Measurements from ENCODE around the gene RUSC1.
"Not testable (repeated sequence)": the region's sequence is repeated elsewhere in the genome, so short reads cannot be mapped to it uniquely, and the experiment has no call there.

Gene RUSC1, protein sequence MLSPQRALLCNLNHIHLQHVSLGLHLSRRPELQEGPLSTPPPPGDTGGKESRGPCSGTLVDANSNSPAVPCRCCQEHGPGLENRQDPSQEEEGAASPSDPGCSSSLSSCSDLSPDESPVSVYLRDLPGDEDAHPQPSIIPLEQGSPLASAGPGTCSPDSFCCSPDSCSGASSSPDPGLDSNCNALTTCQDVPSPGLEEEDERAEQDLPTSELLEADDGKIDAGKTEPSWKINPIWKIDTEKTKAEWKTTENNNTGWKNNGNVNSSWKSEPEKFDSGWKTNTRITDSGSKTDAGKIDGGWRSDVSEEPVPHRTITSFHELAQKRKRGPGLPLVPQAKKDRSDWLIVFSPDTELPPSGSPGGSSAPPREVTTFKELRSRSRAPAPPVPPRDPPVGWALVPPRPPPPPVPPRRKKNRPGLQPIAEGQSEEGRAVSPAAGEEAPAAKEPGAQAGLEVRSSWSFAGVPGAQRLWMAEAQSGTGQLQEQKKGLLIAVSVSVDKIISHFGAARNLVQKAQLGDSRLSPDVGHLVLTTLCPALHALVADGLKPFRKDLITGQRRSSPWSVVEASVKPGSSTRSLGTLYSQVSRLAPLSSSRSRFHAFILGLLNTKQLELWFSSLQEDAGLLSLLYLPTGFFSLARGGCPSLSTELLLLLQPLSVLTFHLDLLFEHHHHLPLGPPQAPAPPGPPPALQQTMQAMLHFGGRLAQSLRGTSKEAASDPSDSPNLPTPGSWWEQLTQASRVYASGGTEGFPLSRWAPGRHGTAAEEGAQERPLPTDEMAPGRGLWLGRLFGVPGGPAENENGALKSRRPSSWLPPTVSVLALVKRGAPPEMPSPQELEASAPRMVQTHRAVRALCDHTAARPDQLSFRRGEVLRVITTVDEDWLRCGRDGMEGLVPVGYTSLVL

DNA sequence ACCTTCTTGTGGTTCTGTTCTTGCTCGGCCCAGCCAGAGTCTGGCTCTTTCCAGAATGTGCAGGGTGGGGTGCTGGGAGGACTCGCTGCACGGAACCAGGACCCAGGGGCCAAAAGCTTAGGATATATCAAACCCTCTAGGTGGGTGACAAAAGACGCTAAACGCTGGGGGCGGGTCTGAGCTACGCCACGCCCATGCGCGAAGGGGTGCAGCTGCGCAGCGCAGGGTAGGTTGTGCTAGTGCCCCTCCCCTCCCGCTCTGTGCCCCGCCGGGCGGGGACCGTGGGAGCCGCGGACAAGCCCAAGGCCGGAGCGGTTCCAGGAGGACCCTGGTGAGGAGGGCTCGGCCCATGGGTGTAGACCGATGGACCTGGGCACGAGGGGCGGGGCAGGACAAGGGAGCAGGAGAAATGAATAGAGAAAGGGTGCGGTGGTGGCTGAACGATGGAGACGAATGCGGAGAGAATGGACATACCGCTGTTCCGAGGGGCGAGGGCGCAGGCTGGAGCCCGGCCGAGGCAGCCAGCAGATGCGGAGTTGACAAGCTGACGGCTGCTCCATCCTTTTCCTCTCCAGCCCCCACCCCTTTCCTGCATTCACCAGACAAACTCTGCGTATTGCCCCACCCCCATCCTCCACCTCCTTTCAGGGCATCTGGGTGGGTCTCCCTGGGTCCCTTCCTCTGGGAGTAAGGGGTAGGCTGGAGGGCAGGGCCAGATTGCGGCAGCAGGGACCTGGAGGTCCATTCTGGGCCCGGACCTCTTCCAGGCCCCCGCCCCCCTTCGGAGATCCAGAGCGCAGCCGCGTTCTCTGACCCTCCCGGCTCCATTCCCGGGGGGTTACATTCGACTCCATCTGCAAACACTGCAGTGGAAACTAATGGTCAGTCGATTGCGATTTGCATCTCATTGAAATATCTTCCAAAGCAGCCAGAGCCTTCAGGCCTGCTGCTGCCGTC, at the start of gene RUSC1:
RUSC1 (plus strand) TSS at position 234 of the 957 bp plus-strand sequence. CDS start 880 bp downstream, outside the sequence.
- peak; percentile 51 for DNase-seq (ENCODE audit: low read depth)

DNA sequence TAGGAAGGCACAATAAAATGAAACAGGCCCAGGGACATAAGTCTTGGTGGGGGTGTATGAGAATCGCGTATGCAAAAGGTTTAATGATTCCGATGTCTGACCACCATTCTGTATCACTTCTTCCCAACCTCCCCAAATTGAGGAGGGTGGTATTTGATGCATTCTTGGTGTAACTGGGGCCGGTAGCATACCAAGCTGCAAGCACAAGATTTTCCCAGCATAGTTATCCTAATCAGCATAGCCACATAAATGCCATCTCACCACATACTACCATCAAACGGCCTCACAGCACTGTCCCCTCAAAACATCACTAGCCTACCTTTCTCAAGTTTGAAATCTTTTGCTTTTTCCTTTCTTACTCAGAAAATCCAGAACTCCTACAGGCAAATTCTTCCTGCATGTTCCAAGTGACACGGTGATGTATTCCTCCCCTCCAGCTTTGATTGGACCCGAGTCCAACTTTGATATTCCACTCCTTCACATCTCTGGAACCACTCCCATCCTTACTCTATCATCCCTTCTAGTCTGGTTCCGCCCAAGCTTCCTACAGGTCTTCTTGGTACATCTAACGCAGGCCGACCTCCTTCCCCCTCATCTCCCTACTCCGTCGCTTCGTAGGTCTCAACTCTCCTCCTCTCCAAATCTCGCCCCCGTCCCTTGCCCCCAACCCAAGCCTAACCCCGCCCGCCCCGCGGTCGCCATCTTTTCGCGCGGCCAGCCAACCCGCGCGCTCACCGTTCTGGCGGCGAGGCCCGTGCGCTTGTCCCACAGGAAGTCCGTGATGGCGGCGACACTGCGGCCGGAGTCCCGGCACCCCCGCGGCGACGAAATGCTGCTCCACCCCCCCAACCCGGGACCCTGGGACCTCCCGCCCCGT, 48.0 kb upstream of the RUSC1 start:
- DNase-seq (ENCODE audit: low read depth): no peak

DNA sequence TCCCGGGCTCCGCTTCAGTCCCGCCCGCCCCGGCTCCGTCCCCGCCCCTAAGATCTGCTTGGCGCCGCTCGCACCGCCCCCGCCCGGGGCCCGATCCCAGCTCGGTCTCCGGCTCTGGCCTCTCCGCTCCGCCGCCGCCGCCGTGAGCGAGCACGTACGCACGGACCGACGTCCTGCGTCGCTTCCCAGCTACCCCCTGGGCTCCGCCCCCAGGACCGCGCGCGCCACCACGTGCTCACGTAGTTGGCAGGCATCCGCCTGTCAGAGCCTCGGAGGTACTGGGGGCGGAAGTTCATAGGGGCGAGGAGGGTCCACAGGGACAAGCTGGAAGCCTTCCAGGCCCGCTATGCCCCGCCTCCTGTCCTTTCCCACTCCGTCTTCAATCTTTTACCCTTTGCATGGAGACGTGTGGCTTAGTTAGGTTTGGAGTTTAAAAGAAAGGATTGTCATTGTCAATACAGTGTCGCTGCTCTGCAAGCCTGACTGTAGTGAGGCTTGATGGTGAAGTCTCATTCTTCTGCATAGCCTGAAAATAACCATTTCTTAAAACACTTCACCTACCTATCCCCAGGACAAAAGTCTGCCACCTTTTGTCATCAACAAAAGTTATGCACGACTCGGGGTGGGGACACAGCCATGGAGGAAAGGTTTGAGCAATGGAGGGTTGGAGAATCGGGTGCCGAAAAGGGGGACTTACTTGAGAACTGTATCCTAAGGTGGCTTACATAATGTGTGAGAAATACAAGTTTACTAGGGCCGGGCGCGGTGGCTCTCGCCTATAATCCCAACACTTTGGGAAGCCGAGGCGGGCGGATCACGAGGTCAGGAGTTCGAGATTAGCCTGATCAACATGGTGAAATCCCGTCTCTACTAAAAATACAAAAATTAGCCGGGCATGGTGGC, 47.1 kb upstream of the RUSC1 start, which contains the start of gene CLK2:
CLK2 (minus strand) TSS at position 162 of the 903 bp plus-strand sequence. CDS start 2,527 bp downstream, outside the sequence.
- peak; percentile 93 for DNase-seq (ENCODE audit: low read depth)

DNA sequence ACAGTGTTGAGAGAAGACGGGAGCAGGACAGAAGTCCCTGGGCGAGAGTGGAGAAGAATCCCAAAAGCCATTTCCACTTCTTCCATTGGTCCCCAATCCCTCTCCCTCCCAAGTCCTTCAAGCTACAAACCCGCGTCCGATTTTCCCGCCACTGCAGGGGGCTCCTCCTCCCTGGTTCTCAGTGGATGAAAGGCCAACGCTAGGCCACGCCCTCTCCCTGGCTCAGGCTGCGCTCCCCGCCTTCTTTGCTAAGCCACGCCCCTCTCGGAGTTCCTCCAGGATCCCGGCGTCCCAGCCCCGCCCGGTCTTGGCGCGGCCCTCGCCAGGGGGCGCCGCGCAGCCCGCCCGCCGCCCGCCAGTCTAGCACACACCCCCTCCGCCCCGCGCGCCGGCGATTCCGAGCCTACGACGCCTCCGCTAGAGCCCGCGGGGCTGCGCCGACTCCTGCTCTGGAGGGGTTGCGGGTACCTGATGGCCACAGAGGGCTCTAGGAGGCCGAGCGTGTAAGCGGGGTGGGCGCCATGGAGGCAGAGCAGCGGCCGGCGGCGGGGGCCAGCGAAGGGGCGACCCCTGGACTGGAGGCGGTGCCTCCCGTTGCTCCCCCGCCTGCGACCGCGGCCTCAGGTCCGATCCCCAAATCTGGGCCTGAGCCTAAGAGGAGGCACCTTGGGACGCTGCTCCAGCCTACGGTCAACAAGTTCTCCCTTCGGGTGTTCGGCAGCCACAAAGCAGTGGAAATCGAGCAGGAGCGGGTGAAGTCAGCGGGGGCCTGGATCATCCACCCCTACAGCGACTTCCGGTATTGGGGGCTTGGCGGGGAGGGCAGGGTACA, 43.4 kb upstream of the RUSC1 start, which contains the start of gene HCN3:
HCN3 (plus strand) TSS at position 394 of the 832 bp plus-strand sequence; CDS start at position 522, 128 bp downstream.
- peak; percentile 93 for DNase-seq (ENCODE audit: low read depth)

DNA sequence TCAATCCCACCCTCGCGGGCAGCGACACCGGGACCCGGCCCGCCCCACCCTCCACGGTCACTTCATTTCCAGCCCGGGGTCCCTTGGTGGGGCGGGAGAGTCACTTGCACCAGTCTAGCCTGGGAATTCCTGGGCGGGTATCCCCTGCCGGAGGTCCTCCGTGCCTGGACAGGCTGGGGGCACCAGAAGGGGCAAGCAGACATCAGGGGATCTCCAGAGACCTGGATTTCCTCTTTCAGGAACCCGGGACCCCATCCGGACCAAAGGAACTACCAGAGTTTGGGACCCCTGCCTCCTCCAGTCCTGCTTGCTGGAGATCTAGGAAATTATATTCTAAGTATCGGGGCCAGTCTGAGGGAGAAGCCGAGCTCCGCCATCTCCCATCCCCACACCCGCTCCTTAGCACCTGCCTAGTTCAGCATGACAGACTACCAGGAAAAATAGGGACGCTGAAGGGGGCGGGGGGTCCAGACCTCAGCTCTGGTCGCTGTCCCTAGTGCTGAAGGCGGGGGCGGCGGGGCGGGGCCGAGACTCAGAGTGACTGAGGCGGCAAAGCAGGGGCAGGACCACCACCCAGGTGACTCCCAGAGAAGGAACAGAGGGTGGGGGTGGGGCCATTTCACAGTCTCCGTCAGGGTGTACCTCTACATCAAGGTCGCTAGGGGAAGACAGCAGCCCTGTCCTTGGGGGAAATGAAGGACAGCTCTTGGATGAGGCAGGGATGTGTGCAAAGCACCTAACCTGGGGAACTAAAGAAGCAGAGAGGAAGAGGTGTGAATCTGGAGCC, 42.6 kb upstream of the RUSC1 start:
- DNase-seq (ENCODE audit: low read depth): peak; percentile 48

DNA sequence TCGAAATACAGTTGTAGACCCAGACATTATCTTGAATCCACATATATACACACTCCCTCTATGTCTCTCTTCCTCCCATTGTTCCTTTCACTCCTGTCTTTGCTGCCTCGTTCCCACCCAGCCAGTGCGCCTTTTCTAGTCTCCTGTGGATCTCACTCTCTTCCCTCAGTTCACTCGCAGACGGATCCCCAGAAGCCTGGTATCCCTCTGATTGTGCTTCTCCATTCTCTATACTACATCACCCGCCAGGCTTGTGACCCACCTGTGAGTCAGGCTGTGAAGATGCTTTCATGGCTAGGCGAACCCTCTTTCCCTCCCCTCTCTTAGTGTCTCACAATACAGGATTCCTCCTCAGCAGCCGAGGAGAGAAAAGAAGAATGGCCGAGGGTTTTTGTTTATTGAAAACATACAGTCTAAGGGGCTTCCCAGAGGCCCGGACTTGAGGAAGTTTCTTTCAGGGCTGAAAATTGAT, 42.0 kb upstream of the RUSC1 start:
- DNase-seq (ENCODE audit: low read depth): no peak

DNA sequence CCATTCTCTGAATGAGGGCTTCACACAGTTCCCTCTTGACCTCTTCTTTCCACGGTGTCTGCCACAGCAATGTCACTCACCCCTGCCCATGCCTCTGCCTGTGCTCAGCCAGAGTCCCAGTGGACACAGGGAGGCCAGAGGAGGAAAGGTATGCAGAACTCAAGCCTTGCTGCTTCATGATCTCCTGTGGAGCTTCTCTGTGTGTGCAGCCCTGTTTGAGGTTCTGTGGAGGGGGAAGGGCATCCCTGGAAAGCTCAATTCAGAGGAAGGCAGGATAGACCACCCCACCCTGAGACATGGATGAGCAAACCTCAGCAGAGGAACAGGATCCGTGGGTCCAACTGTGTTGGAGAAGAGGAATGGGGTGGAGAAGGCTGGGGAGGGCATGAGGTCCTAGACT, 41.4 kb upstream of the RUSC1 start:
- DNase-seq (ENCODE audit: low read depth): no peak

DNA sequence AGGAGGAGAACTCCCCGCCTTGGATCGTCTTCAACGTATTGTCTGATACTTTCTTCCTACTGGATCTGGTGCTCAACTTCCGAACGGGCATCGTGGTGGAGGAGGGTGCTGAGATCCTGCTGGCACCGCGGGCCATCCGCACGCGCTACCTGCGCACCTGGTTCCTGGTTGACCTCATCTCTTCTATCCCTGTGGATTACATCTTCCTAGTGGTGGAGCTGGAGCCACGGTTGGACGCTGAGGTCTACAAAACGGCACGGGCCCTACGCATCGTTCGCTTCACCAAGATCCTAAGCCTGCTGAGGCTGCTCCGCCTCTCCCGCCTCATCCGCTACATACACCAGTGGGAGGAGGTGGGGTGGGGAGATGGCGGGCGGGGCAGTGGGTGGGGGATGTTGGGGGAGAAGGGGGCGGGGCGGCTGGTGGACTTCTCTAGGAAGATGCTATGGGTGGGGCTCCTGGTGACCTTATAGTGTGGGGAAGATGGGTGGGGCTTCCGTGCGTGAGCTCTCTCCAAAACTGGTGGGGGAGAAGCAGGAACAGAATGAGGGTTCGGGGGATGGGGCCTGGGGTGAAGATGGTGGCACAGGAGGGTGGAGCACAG, 38.1 kb upstream of the RUSC1 start:
- no peak for DNase-seq (ENCODE audit: low read depth)

DNA sequence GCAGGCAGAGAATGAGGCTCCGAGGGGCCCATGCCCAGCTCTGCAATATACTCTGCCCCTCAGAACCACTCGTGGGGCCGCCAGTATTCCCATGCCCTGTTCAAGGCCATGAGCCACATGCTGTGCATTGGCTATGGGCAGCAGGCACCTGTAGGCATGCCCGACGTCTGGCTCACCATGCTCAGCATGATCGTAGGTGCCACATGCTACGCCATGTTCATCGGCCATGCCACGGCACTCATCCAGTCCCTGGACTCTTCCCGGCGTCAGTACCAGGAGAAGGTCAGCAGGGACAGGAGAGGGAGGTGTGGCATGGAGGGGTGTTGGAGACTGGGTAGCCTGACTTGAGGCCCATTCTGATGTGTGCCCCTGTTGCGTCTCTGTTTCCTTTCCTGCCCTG, 36.2 kb upstream of the RUSC1 start:
- DNase-seq (ENCODE audit: low read depth): no peak

DNA sequence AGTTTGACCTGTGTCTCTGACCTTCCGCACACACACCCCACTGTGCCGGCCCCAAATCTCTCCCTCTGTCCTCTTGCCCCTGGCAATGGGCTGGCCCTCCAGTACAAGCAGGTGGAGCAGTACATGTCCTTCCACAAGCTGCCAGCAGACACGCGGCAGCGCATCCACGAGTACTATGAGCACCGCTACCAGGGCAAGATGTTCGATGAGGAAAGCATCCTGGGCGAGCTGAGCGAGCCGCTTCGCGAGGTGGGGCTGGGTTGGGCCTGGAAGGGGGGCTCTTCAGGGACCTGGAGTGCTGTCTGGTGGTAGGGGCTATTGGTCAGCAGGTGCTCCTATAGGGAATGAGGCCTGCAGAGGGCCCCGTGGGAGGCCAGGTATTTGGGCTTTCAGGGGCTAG, 35.6 kb upstream of the RUSC1 start:
- no peak for DNase-seq (ENCODE audit: low read depth)

DNA sequence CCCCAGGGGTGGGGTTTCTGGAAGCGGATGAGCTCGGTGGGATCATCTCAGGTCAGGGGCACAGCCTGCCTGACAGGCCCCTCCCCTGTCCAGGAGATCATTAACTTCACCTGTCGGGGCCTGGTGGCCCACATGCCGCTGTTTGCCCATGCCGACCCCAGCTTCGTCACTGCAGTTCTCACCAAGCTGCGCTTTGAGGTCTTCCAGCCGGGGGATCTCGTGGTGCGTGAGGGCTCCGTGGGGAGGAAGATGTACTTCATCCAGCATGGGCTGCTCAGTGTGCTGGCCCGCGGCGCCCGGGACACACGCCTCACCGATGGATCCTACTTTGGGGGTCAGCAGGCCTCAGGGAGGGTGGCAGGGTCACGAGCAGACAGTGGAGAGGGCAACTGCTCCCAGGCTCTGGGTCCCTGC, 35.1 kb upstream of the RUSC1 start:
- no peak for DNase-seq (ENCODE audit: low read depth)

DNA sequence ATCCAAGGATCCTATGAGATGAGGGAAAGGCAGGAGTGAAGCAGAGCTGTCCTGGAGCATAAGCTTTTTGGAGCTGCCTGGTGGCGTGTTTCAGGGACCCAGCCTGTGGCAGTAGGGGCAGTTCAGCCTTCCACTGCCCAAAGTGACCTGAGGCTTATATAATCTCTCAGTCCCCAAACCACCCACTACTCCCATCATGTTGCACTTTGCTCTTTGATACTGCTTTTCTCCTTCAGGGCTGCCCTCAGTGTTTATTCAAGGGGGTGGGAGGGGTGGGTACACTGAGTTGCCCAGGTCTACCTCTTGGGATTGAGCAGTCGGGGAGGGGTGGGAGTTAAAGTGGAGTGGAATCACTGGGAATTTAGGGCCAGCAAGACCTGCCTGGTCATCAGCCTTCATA, 34.1 kb upstream of the RUSC1 start:
- no peak for DNase-seq (ENCODE audit: low read depth)

DNA sequence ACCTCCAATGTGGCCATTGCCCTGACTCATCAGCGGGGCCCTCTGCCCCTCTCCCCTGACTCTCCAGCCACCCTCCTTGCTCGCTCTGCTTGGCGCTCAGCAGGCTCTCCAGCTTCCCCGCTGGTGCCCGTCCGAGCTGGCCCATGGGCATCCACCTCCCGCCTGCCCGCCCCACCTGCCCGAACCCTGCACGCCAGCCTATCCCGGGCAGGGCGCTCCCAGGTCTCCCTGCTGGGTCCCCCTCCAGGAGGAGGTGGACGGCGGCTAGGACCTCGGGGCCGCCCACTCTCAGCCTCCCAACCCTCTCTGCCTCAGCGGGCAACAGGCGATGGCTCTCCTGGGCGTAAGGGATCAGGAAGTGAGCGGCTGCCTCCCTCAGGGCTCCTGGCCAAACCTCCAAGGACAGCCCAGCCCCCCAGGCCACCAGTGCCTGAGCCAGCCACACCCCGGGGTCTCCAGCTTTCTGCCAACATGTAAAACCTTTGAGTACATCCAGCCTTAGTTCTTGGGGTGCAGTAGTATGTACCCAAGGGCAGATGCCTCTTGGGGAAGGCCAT, 32.6 kb upstream of the RUSC1 start:
- DNase-seq (ENCODE audit: low read depth): no peak

DNA sequence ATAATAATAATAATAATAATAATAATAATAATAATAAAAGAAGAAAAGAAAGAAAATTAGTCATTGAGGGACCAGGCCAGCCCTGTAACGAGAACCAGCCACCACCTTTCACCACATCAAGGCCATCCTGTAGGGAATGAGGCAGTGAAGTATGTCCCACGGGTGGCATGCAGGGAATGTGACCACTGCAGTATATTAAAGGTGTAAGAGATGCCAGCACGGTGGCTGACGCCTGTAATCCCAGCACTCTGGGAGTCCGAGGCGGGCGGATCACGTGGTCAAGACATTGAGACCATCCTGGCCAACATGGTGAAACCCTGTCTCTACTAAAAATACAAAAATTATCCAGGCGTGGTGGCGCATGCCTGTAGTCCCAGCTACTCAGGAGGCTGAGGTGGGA, 29.7 kb upstream of the RUSC1 start:
- not testable (repeated sequence) for DNase-seq (ENCODE audit: low read depth)

DNA sequence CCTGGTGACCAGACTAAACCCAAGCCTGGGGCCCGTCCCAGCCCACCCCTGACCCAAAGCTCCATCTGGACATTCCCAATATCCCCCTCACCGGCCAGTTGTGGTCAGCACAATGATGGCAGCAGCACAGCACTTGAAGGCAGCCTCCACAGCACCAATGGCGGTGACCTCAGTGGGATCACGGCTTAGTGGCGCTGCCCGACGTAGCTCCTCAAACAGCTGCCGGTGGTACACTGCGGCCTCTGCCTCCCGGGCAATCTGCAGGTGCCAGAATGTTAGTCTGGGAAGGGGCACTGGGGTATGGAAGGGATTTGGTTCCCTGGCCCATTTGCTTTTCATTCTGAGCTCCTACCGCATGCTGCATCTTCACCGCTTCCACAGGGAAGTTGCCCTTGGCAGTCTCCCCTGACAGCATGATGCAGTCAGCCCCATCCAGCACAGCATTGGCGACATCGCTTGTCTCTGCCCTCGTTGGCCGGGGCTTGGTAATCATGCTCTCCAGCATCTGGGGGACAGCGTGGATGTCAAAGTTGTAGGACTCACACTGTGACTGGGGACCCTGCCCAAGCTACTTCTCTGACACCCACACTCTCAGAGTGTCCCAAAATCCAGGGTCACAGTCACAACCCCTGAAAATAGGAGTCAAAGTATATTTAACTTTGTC, 27.5 kb upstream of the RUSC1 start:
- DNase-seq (ENCODE audit: low read depth): no peak

DNA sequence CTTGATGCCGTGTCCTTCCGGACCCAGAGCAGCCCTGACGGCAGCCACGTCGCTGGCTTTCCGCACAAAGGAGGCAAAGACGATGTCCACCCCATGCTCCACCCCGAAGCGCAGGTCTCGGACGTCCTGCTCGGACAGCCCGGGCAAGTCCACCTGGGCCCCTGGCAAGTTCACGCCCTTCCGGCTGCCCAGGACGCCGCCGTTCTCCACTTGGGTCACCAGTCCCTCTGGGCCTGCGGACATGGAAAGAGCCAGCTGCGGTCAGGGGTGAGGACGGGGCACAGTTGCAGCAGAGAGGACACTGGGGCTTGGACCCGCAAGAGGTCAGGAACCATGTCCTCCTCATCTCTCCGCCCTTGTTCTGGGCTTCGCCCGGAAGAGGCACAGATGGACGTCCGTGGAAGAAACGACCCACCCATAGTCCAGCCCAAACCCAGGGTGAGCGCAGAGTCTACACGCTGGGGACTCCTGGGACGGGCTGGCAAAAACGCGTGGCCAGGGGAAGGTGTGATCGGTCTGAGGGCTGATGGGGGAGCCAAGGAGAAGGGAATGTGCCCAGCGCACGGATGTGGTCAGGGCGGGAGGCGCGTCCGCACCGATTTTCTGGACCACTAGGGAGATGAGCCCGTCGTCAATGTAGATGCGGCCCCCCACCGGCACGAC, 26.0 kb upstream of the RUSC1 start:
- DNase-seq (ENCODE audit: low read depth): no peak

Data from stimulated activated CD8-positive, alpha-beta memory T cell treated with anti-CD3 and anti-CD28 coated beads, Interleukin-7, amount 100 ng/mL, for 24 hours (primary cell).